K562 (cell line): ENCODE measurements around the gene SPINK9.

Experiments used
- CBX3 ChIP-seq, 2 experiments: IDR thresholded peaks; 1 replicate in 1 of 2; 2 replicates in 1 of 2; pipeline ENCODE4 v1.6.1; 2012; ENCODE audit warnings: inconsistent platforms in 2 of 2, low read length in 2 of 2, borderline replicate concordance in 1 of 2, control low read depth in 1 of 2
- CHCHD3 ChIP-seq: fragments of 250-450 bp; sonication (Bioruptor Pico); IDR thresholded peaks from 2 replicates; pipeline ENCODE4 v2.1.2; 2022; ENCODE audit warnings: mild to moderate bottlenecking
- HCFC1 ChIP-seq: IDR thresholded peaks from 2 replicates; pipeline ENCODE4 v1.6.1; 2012; ENCODE audit warnings: low read depth, low read length, improper control_type of control experiment
- HMGN3 ChIP-seq: IDR thresholded peaks from 2 replicates; pipeline ENCODE4 v1.6.1; 2011; ENCODE audit warnings: borderline replicate concordance, low read depth, mild to moderate bottlenecking, mixed read lengths, low read length; ENCODE audit not compliant: insufficient read length; ENCODE audit errors: extremely low read depth
- JUND ChIP-seq, 2 experiments: IDR thresholded peaks; 2 replicates in 1 of 2; 3 replicates in 1 of 2; pipeline ENCODE4 v1.6.1; 2011; ENCODE audit warnings: borderline replicate concordance in 2 of 2, low read depth in 2 of 2, low read length in 2 of 2, improper control_type of control experiment in 1 of 2, missing biosample characterization in 1 of 2, missing genetic modification characterization in 1 of 2, missing genetic modification reagents in 1 of 2
- POLR2A ChIP-seq: fragments of 450-650 bp; conservative IDR thresholded peaks from 2 replicates; pipeline ENCODE4 v1.6.1; 2016
- SP2 ChIP-seq: IDR thresholded peaks from 2 replicates; pipeline ENCODE4 v1.6.1; 2011; ENCODE audit warnings: mild to moderate bottlenecking, low read depth, low read length, moderate library complexity; ENCODE audit not compliant: poor library complexity, severe bottlenecking; ENCODE audit errors: extremely low read depth
- TF ChIP-seq, protein P1 (sequence below): sonication (generic); formaldehyde crosslinking; IDR thresholded peaks from 2 replicates; pipeline ENCODE4 v1.8.1; 2023; ENCODE audit warnings: mild to moderate bottlenecking, missing genetic modification reagents
- TF ChIP-seq, protein P2 (sequence below), 3 experiments: IDR thresholded peaks in 2 of 3; conservative IDR thresholded peaks in 1 of 3; 2 replicates each; pipeline ENCODE4 v1.5.1; 2011 to 2012; ENCODE audit warnings: low read length in 3 of 3, mild to moderate bottlenecking in 3 of 3, control low read depth in 2 of 3, improper control_type of control experiment in 1 of 3, inconsistent platforms in 1 of 3, low read depth in 1 of 3, mixed read lengths in 1 of 3, moderate library complexity in 1 of 3; ENCODE audit not compliant: insufficient read depth in 2 of 3

DNA sequence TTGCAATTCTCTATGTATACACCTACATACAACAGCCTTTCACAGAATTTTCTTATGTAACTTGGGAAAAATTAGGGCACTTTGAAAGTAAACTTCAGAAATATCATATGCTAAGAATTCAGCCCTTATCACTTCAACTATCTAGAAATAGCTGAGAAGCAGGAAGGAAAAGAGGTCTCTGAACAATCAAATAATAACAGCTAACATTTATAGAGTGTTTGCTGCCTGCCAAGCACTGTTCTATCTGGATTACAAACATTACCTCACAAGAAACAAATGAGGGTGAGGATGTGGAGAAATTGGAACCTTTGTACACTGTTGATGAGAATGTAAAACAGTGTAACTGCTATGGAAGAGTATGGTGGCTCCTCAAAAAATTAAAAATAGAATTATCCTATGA lies 44.0 kb downstream of the SPINK9 start:
- TF ChIP-seq, protein P1, sequence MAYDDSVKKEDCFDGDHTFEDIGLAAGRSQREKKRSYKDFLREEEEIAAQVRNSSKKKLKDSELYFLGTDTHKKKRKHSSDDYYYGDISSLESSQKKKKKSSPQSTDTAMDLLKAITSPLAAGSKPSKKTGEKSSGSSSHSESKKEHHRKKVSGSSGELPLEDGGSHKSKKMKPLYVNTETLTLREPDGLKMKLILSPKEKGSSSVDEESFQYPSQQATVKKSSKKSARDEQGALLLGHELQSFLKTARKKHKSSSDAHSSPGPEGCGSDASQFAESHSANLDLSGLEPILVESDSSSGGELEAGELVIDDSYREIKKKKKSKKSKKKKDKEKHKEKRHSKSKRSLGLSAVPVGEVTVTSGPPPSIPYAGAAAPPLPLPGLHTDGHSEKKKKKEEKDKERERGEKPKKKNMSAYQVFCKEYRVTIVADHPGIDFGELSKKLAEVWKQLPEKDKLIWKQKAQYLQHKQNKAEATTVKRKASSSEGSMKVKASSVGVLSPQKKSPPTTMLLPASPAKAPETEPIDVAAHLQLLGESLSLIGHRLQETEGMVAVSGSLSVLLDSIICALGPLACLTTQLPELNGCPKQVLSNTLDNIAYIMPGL (CRISPR knock-in tag) = no peak
- TF ChIP-seq HMGN3 (no peak), CBX3 (IDR thresholded peaks at IDR 0.05; ENCODE audit: borderline replicate concordance in 1 of 2, low read length in 2 of 2) (no peak), POLR2A (no peak), HCFC1 (no peak), SP2 (no peak), CHCHD3 (CRISPR knock-in tag) (no peak), JUND (IDR thresholded peaks at IDR 0.05; ENCODE audit: borderline replicate concordance, low read depth, low read length) (no peak), JUND (tag; IDR thresholded peaks at IDR 0.05; ENCODE audit: borderline replicate concordance, low read depth, low read length) (no peak)
- TF ChIP-seq, protein P2, sequence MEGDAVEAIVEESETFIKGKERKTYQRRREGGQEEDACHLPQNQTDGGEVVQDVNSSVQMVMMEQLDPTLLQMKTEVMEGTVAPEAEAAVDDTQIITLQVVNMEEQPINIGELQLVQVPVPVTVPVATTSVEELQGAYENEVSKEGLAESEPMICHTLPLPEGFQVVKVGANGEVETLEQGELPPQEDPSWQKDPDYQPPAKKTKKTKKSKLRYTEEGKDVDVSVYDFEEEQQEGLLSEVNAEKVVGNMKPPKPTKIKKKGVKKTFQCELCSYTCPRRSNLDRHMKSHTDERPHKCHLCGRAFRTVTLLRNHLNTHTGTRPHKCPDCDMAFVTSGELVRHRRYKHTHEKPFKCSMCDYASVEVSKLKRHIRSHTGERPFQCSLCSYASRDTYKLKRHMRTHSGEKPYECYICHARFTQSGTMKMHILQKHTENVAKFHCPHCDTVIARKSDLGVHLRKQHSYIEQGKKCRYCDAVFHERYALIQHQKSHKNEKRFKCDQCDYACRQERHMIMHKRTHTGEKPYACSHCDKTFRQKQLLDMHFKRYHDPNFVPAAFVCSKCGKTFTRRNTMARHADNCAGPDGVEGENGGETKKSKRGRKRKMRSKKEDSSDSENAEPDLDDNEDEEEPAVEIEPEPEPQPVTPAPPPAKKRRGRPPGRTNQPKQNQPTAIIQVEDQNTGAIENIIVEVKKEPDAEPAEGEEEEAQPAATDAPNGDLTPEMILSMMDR (IDR thresholded peaks at IDR 0.05 in 2 of 3, conservative IDR thresholded peaks at IDR 0.05 in 1 of 3; ENCODE audit: insufficient read depth in 2 of 3, low read depth in 1 of 3, low read length in 3 of 3) = no peak
